ENCODE results near the gene MAST4.

Gene MAST4

GRCh38 chr5:66769030-66769733 lies 173.0 kb downstream of the MAST4 start:
- ChIA-PET POLR2A (no interaction called here), CTCF (interaction anchor here (1.9 kb wide), 1 partner anchor 463 kb away, joined by 7 read pairs; no protein-coding TSS in a partner anchor)
- TF ChIP-seq CTCF (IDR thresholded peaks at IDR 0.05; ENCODE audit: control extremely low read depth, extremely low read depth, low read depth, missing control alignments) = no peak
- DNase-seq (ENCODE audit: extremely low spot score) = no peak

DNA sequence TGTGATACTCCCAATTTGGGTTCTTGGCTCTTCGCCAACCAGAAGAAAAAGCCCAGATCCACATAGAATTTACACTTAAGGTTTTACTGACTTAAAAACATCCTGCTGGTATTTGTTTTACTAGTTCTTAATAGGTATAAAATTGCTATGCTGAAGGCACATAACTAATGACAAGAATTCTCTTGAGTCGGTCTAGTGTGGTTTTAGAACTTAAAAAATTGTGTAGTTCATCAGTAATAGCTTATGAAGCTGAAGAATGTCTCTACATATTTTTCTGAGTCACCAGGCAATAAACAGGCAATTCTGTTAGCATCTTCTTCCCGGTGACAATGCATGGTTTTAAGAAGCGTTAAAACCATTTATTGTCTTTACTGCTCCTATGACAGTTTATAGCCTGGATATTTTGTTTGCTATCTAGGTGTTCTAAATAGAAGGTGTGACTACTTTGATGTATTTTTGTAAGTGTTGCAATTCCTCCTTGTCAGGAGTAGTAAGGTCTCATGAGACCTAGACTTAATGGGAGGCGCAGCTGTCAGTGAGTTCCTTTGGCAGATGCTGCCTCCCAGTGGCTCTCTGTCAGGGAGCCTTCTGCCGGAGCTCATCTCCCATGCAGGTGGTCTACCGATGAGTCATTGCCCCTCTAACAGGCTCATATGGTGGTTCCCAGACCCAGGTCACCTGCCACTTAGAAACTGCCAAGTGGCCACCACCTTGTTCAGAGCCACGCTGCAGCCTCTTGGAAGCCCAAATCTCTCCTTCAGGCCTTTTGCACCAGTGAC lies 173.8 kb downstream of the MAST4 start:
- no peak for DNase-seq (ENCODE audit: extremely low spot score)
- no peak for TF ChIP-seq CTCF (IDR thresholded peaks at IDR 0.05; ENCODE audit: control extremely low read depth, extremely low read depth, low read depth, missing control alignments)
- POLR2A ChIA-PET = no interaction called here
- CTCF ChIA-PET = interaction anchor here (1.1 to 1.9 kb wide), 2 partner anchors 462 to 464 kb away, joined by 3 to 7 read pairs; no protein-coding TSS in a partner anchor

DNA sequence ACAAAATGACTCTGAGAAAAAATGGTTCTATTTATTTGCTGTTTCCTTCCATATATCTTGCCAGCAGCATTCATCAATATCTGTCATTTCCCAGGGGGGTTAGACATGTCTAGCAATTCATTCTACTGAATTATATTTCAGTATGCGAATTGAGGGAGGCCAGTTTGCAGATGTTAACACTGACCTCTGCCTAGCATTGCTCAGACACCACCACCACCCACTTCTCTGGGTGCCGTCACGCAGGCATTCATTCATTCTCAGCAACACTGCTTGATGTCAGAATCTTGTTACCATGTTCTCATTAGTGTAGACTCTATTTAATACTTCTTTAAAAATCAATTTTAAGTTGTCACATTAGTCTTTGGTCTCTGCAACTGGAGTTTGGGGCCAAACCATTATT lies 181.7 kb downstream of the MAST4 start:
- no peak for TF ChIP-seq CTCF (IDR thresholded peaks at IDR 0.05; ENCODE audit: control extremely low read depth, extremely low read depth, low read depth, missing control alignments)
- DNase-seq (ENCODE audit: extremely low spot score) = no peak
- POLR2A ChIA-PET = no interaction called here
- CTCF ChIA-PET = no interaction called here

DNA sequence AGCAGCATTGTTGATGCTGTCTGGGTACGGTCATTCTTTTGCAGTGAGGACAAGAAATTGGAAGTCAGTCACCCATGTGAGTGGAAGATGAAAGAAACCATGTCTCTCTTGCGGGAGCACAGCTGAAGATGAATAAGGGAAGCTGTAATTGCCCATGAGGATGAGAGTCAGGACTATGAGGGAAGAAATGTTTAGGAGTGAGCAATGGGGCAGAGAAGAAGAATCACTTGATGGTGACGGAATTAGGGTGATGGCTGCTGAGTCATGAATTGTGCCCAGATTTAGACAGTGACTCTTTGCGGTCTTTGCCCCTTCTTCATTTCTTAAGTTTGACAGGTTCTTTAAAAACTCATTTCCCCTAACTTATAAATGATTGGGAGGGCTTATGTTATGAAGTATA lies 183.3 kb downstream of the MAST4 start:
- ChIA-PET POLR2A (no interaction called here), CTCF (no interaction called here)
- no peak for DNase-seq (ENCODE audit: extremely low spot score)
- TF ChIP-seq CTCF (IDR thresholded peaks at IDR 0.05; ENCODE audit: control extremely low read depth, extremely low read depth, low read depth, missing control alignments) = no peak

DNA sequence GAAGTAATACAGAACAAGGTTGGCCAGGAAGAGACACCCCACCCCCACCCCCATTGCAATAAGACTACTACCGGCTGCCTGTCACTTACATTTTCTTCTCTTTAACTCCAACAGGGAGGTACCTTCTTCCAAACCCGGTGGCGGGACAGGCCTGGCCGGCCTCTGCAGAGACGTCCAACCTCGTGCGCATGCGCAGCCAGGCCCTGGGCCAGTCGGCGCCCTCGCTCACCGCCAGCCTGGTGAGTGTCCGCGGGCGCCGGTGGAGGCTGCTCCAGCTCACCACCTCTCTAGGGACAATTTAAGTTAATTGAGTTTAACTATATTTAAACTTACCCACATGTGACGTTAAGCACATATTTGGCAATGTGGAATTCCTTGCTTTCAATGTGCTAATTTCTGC lies 192.4 kb downstream of the MAST4 start:
- CTCF ChIA-PET = no interaction called here
- POLR2A ChIA-PET = no interaction called here
- TF ChIP-seq CTCF (IDR thresholded peaks at IDR 0.05; ENCODE audit: control extremely low read depth, extremely low read depth, low read depth, missing control alignments) = no peak
- no peak for DNase-seq (ENCODE audit: extremely low spot score)

- no peak for DNase-seq (ENCODE audit: extremely low spot score)
- CTCF ChIA-PET = no interaction called here
- no peak for TF ChIP-seq CTCF (IDR thresholded peaks at IDR 0.05; ENCODE audit: control extremely low read depth, extremely low read depth, low read depth, missing control alignments)
- POLR2A ChIA-PET = no interaction called here
Measured at GRCh38 chr5:66789434-66789833, 193.2 kb downstream of the MAST4 start.
